Erythroblast (primary cell): ENCODE measurements around the gene FAM83C.

ENCODE experiments used
- GATA1 ChIP-seq: IDR thresholded peaks from 2 replicates; pipeline ENCODE4 v1.6.1; 2011; ENCODE audit warnings: low read depth, mild to moderate bottlenecking, control low read depth, low read length, moderate library complexity
- POLR2A ChIP-seq: IDR thresholded peaks from 2 replicates; pipeline ENCODE4 v1.6.1; 2011; ENCODE audit warnings: mild to moderate bottlenecking, low read length

DNA sequence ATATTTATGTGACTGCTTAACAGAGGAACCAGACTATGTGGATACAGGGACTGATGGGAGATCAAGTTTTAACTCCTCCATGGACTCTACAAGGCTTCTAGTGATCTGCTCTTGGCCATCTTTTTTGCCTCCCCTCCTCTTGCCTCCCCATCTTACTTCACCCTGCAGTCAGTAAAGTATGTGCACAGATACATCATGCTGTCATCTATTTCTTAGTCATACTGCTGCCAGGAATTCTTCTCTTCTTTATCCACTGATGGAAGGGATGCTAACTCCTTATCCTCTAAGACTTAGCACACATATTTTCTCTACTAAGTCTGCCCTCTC is 27.6 kb upstream of the FAM83C start:
- no peak for TF ChIP-seq POLR2A
- no peak for TF ChIP-seq GATA1
